HG02840 (cell line): Measurements from ENCODE around the gene LGALS3.

Experiments used
- ATAC-seq: cut with Tn5 transposase; IDR thresholded peaks from one replicate; pipeline ENCODE4 v1.9.1; 2021; ENCODE audit warnings: mild to moderate bottlenecking, moderate library complexity, moderate number of reproducible peaks; ENCODE audit not compliant: unreplicated experiment, low FRiP score

Gene LGALS3

DNA sequence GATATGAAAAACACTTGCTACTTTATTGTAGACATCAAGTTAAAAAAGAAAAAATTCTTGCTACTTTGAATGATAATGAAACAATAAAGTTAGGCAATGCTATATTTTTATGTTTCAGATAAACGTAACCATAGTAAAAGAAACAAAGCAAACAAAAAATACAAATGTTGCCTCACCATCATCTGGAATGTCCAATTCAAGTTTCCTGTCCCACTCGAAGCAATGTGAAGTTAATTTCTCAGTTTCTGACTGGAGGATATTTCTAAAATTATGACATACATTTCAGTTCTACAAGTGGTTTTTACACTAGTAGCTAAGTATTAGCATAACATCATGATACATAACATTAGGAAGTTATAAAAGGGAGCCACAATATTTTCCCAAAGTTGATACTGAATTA lies 41.5 kb downstream of the LGALS3 start:
- ATAC-seq = no peak

DNA sequence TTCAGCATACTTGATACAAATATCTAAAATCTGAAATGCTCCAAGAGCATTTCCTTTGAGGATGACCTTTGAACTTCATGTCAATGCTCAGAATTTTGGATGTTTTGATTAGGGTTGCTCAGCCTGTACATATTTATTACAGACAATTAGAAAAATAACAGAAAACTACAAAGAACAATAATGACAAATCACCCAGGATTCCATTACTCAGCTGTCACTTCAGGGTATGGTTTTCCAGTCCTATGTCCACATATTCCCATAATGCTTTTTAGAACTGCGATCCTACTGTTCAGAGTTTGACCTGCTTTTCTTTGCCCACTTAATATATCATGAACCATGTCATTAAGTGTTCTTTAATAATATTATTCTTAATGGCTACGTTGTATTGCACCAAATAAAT lies 51.0 kb downstream of the LGALS3 start:
- ATAC-seq = no peak

DNA sequence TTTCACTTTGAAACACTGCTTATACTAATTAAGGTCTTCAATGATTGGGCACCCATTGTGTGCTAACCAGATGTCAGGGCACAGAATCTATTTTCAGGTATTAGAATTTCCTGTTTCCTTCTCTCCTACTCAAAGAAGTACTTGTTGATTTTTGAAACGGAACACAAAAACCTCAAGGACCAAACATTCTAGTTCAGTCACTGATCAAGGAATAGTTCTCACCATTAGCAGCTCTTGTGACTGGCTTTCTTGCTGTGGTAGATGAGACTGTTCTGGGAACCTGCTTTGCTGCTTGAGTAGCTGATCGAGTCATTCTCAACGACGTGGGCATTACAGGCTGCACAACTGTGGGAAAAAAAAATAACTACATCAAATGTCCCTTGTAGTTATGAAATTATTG lies 51.4 kb downstream of the LGALS3 start:
- no peak for ATAC-seq

GRCh38 chr14:55188686-55189295 lies 59.7 kb downstream of the LGALS3 start:
- ATAC-seq = no peak

DNA sequence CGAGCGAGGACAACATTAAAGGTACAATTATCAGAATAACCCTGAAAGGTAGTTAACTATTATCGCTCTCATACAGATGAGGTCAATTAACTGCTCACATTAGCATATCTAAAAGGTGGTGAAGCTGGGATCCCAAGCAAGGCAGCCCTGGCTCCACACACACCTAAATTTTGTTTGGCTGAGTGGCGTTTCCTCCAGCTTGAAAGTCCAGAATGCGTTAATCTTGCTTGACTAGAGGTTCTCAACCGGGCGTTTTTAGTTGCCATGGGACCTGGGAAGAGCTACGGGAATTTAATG lies 61.8 kb downstream of the LGALS3 start:
- no peak for ATAC-seq

- peak; percentile 96 for ATAC-seq
These were observed 62.4 kb downstream of the LGALS3 start, which contains the start of gene DLGAP5 for GRCh38 chr14:55191203-55192053. DLGAP5 (minus strand) TSS chr14:55191585; CDS start chr14:55189179, 2,406 bp downstream.

DNA sequence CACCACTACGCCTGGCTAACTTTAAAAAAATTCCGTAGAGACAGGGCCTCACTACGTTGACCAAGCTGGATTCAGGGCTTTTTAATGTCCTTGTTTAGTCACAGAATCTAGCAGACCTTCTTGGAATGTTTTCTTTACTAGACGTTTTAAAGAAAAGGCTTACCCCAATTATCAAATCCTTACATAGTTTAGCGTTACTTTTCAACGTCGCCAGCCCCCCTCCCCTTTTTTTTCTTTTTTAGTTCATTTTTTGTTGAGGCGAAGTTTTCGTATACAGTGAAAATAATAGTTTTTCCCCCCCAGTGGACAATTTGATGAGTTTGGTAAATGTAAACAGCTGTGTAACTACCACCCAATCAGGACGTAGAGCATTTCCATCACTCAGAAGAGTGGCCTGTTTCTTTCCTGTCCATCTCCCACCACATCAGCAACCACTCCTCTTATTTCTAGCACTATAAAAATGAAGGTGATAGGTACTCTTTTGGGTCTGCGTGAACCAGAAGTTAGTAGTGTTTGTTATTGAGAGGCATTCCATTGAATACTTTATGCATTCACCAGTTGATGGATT lies 63.1 kb downstream of the LGALS3 start:
- ATAC-seq = no peak

DNA sequence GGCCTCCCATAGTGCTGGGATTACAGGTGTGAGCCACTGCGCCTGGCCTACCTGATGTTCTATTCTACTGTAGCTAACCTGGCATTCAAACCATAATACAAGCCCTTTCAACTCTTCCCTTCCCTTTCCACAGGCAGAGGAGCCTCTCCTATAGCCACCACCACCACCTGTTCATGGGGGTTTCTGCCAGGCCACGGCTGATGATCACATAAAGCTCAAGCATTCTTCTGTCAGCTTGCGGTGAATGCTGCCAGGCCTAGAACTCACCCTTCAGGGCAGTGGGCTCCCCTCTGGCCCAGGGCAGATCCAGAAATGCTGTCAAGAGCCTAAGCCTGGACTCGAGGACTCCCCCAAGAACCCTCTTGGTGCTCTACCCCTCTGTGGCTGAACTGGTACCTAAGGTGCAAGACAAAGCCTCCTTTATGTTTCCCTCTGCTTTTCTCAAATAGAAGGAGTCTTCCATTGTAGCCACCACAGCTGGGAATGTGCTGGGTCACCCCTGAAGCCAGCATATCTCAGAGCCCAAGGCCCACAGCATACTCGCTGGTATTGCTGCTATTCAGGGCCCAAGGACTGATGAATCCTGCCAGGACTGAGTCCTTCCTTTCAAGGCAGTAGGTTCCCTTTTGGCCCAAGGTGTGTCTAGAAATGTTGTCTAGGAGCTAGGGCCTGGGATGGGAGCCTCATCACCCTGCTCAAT lies 65.8 kb downstream of the LGALS3 start:
- ATAC-seq = no peak
